Testis (tissue), 3 donors: ENCODE results near the gene SUSD6. TPM values are rescaled to one million over a fixed set of nuclear protein-coding genes. Genes with fewer than 3 reads are reported as not detected.
"Not testable (repeated sequence)": the region's sequence is repeated elsewhere in the genome, so short reads cannot be mapped to it uniquely, and the experiment has no call there.

Source experiments
- DNase-seq: peaks from one replicate; pipeline ENCODE4 v3.0.0-alpha.2; 2019
- H3K27ac ChIP-seq, 2 donors: fragments of 200-600 bp; sonication (generic); one replicate each; pipeline ENCODE4 v1.5.1; 2019
- H3K27me3 ChIP-seq: fragments of 200-600 bp; sonication (generic); one replicate; pipeline ENCODE4 v1.5.1; 2019
- H3K36me3 ChIP-seq: fragments of 200-600 bp; sonication (generic); one replicate; pipeline ENCODE4 v1.5.1; 2017; ENCODE audit warnings: low read depth; ENCODE audit errors: missing control alignments
- H3K4me1 ChIP-seq: fragments of 200-600 bp; sonication (generic); one replicate; pipeline ENCODE4 v1.5.1; 2019
- H3K4me3 ChIP-seq, 2 donors: fragments of 200-600 bp; sonication (generic); one replicate each; pipeline ENCODE4 v1.5.1; 2017 to 2019
- H3K9me3 ChIP-seq: fragments of 200-600 bp; sonication (generic); one replicate; pipeline ENCODE4 v1.5.1; 2017
- POLR2A ChIP-seq: fragments of 450-650 bp; IDR thresholded peaks from one replicate; pipeline ENCODE4 v1.6.1; 2017; ENCODE audit warnings: antibody characterized with exemption, mild to moderate bottlenecking, moderate library complexity
- whole genome bisulfite sequencing, 2 donors: methylation state at CpG; one replicate each; pipeline ENCODE4 v1.1.5; 2018; 5-methylcytosine and 5-hydroxymethylcytosine counted together
- intact Hi-C: fragments of 100-400 bp; cut with DNase I; formaldehyde crosslinking; loops from one replicate; pipeline ENCODE4 v1.15.1; 2023; ENCODE audit warnings: low total_unique reads
- polyA plus RNA-seq: library from polyadenylated mRNA; stranded (reverse); fragments of 350-450 nt; fragmentation: Illumina TruSeq; extraction: RNeasy Lipid Tissue Mini Kit (QIAGEN cat#74804); gene quantifications from one replicate; pipeline ENCODE4 v1.2.3, GENCODE V29; 2014; ENCODE audit warnings: low read depth, low replicate concordance; ENCODE audit not compliant: insufficient read depth
- total RNA-seq, 2 donors: library from RNA; depleted of rRNA; stranded (reverse); fragments of >200 nt; gene quantifications; one replicate each; pipeline ENCODE4 v1.2.3, GENCODE V29; 2016
- TF ChIP-seq, protein P1 (sequence below), 3 experiments: fragments of 450-650 bp in 2 of 3; fragments of 200-600 bp in 1 of 3; sonication (generic) in 1 of 3; IDR thresholded peaks; one replicate each; pipeline ENCODE4 v1.5.1; 2016 to 2019; ENCODE audit warnings: antibody characterized with exemption in 3 of 3, mild to moderate bottlenecking in 2 of 3, moderate library complexity in 1 of 3

Gene SUSD6
- total and polyA plus RNA-seq, 3 donors from 2014 or later = 27.7 to 39.5 (median 38.7) TPM

DNA sequence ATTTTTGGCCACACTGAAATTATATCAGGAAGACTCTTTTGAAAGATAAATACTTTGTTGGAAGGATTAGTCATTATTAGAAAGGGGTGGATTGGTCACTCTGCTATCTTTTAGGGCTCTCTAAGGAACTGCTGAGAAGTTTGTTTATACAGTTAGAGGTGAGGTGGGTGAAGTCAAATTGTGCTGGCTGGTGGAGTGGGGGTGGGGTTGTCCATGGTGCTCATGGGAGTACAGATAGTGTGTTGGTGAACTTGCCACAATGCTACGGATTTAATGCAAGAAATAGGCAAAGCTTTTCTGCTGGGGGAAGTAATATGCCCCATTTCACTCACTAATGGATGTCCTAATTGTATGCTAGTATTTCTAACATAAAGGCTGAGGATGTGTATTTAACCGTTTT, 35.8 kb downstream of the SUSD6 start:
- peak overlapping the region in 1 of 2 donors; percentile 45 for H3K27ac ChIP-seq
- peaks cover 49% of the 10 kb centered on the region for H3K4me1 ChIP-seq
- H3K9me3 ChIP-seq = no peaks in the 10 kb centered on the region
- no peak overlapping the region for H3K4me3 ChIP-seq
- no peaks in the 10 kb centered on the region for H3K27me3 ChIP-seq
- WGBS, 2 donors = 61 to 73% methylated on average over 2 of the region's 2 CpGs
- DNase-seq = no peak
- intact Hi-C loops = no loop called here
- TF ChIP-seq, protein P1, sequence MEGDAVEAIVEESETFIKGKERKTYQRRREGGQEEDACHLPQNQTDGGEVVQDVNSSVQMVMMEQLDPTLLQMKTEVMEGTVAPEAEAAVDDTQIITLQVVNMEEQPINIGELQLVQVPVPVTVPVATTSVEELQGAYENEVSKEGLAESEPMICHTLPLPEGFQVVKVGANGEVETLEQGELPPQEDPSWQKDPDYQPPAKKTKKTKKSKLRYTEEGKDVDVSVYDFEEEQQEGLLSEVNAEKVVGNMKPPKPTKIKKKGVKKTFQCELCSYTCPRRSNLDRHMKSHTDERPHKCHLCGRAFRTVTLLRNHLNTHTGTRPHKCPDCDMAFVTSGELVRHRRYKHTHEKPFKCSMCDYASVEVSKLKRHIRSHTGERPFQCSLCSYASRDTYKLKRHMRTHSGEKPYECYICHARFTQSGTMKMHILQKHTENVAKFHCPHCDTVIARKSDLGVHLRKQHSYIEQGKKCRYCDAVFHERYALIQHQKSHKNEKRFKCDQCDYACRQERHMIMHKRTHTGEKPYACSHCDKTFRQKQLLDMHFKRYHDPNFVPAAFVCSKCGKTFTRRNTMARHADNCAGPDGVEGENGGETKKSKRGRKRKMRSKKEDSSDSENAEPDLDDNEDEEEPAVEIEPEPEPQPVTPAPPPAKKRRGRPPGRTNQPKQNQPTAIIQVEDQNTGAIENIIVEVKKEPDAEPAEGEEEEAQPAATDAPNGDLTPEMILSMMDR (IDR thresholded peaks at IDR 0.05) = no peak
- TF ChIP-seq POLR2A = no peak
- no peaks in the 10 kb centered on the region for H3K36me3 ChIP-seq

DNA sequence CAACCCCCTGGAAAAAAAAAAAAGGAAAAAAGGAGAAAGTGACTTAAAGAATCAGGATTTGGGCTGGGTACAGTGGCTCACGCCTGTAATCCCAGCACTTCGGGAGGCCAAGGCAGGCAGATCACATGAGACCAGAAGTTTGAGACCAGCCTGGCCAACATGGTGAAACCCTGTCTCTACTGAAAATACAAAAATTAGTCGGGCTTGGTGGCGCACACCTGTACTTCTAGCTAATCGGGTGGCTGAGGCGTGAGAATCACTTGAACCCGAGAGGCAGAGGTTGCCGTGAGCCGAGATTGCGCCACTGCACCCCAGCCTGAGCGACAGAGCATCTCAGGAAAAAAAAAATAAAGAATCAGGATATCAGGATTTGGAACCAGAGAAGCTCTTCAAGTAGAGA, 36.2 kb downstream of the SUSD6 start:
- not testable (repeated sequence) for H3K9me3 ChIP-seq, H3K4me3 ChIP-seq
- peaks cover 54% of the 10 kb centered on the region for H3K4me1 ChIP-seq

DNA sequence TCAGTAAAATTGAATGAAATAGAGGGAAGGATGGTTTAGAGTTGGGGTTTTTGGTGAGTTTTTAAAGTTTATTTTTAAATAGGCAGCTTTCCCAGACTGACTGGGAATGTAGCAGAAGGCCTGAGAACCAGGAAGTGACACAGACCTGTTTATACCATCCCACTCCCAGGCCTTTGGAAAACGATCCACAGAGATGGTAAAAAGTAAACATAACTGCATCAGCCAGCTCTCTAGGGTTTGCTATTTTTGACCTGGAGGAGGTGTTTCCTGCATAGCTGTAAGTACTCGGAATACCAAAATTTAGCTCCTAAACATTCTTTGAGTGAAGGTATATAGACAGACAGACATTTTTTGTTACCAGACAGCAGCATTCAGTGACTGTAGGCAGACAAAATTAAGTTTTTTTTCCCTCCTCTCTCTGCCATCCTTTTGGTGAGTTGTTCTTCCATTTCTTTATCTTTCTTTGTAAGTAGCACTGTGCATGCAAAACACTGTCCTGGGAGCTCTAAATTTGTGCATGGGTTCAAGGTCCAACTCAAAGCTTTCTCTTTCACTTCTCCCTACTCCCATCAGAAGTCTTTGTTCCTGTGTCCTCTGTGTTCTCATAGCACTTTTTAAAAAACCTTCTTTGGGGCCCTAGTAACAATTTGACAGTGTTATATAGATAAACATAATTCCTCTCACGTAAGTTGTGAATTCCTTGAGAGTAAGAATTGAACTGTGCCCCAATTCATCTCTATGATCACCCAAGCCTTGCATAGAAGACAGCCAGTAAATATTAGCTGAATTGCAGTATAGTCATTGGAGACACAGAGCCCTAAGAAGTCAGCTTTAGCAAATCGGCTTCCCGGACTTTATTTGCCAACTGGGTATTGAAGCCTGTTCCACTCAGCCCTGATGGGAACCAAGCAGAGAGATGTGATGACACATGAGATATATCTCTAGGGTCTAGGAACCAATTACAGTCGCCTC, 37.4 kb downstream of the SUSD6 start:
- WGBS, 2 donors = 27 to 30% methylated on average over 6 of the region's 6 CpGs
- DNase-seq = no peak
- H3K9me3 ChIP-seq = no peaks in the 10 kb centered on the region

More for the DNA sequence above, 36.2 kb downstream of the SUSD6 start:
- WGBS, 2 donors = 87% methylated on average over 11 of the region's 11 CpGs
- DNase-seq, intact Hi-C loops, H3K36me3 ChIP-seq, H3K27me3 ChIP-seq: not testable (repeated sequence)
- H3K27ac ChIP-seq = peak overlapping the region; percentile 45 to 70

DNA sequence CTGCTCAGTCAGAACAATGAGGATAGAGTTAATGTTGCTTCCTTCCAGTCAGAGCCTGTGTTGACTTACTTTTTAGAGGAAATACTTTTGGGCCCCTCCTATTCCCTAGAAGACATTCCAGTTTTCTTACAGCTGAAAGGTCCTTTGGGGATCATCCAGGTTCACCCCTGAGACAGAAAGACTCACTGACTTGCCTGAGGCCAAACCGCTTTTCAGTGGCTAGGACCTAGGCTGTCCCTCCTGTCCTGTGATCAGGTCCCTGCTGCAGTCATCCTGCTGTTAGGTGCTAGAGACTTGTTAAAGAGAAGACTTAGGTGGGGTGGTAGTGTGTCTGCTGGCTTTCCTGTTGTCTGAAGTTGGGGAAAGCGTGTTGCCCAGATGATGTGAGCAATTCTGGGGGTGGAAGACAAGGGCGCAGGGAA, 39.6 kb downstream of the SUSD6 start:
- intact Hi-C loops = no loop called here
- TF ChIP-seq POLR2A = no peak
- TF ChIP-seq, protein P1 (IDR thresholded peaks at IDR 0.05) = no peak
- DNase-seq = no peak

More for the DNA sequence above, 37.4 kb downstream of the SUSD6 start:
- Histone ChIP-seq H3K27ac (peak overlapping the region; percentile 45 to 70), H3K27me3 (no peaks in the 10 kb centered on the region), H3K4me3 (no peak overlapping the region), H3K36me3 (no peaks in the 10 kb centered on the region), H3K4me1 (peaks cover 60% of the 10 kb centered on the region)
- intact Hi-C loops = no loop called here
- TF ChIP-seq, protein P1 (IDR thresholded peaks at IDR 0.05) = no peak
- no peak for TF ChIP-seq POLR2A

DNA sequence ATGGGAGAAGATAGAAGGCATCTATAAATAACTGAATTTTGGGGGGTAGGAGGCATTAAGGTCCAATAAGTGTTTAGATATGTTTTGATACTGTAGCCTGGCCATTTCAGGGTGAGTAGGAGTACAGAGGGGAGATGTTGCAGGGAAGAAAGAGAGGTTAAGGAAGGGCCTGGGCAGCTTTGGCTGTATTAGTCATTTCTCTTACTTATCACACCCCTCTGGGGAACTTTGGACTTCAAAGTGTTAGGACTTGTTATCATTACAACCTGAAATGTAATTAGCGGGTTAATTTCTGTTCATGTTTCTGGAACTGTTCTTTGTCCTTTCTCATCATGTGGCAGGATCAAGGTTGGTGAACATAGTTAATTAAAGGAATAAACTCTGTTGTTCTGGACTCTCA, 40.3 kb downstream of the SUSD6 start:
- WGBS, 2 donors = 75 to 78% methylated on average over 1 of the region's 1 CpG
- Histone ChIP-seq H3K9me3 (no peaks in the 10 kb centered on the region), H3K27ac (peak overlapping the region in 1 of 2 donors; percentile 46), H3K27me3 (no peaks in the 10 kb centered on the region), H3K36me3 (no peaks in the 10 kb centered on the region), H3K4me3 (no peak overlapping the region), H3K4me1 (peaks cover 60% of the 10 kb centered on the region)
- no peak for DNase-seq
- TF ChIP-seq POLR2A = no peak
- TF ChIP-seq, protein P1 (IDR thresholded peaks at IDR 0.05) = no peak
- intact Hi-C loops = no loop called here

More for the DNA sequence above, 39.6 kb downstream of the SUSD6 start:
- H3K4me3 ChIP-seq = no peak overlapping the region
- H3K36me3 ChIP-seq = no peaks in the 10 kb centered on the region
- no peaks in the 10 kb centered on the region for H3K9me3 ChIP-seq
- 59 to 78% methylated on average over 3 of the region's 3 CpGs for WGBS, 2 donors
- peaks cover 60% of the 10 kb centered on the region for H3K4me1 ChIP-seq
- no peaks in the 10 kb centered on the region for H3K27me3 ChIP-seq
- H3K27ac ChIP-seq = peak overlapping the region in 1 of 2 donors; percentile 46
